Activated T-cell treated with anti-CD3 and anti-CD28 coated beads for 24 hours (primary cell): ENCODE data around the gene TRAPPC4.
"Not testable (repeated sequence)": the region's sequence is repeated elsewhere in the genome, so short reads cannot be mapped to it uniquely, and the experiment has no call there.

Experiments
- DNase-seq: peaks from one replicate; pipeline ENCODE4 v3.0.0-alpha.2; 2020; ENCODE audit warnings: low read depth

Gene TRAPPC4

DNA sequence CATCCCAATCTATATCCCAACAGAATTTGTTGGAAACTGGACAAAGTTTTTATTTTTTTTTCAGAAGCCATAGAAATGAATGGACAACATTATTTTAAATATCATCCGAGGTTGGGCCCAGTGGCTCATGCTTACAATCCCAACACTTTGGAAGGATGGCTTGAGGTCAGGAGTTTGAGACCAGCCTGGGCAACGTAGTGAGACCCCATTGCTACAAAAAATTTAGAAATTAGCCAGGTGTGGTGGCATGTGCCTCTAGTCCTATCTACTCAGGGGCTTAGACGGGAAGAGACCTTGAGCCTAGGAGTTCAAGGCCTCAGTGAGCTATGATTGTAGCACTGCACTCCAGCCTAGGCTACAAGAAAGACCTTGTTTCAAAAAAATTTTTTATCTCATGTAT lies 16.2 kb downstream of the TRAPPC4 start:
- DNase-seq = no peak

GRCh38 chr11:119038884-119039283 lies 20.3 kb downstream of the TRAPPC4 start:
- no peak for DNase-seq

DNA sequence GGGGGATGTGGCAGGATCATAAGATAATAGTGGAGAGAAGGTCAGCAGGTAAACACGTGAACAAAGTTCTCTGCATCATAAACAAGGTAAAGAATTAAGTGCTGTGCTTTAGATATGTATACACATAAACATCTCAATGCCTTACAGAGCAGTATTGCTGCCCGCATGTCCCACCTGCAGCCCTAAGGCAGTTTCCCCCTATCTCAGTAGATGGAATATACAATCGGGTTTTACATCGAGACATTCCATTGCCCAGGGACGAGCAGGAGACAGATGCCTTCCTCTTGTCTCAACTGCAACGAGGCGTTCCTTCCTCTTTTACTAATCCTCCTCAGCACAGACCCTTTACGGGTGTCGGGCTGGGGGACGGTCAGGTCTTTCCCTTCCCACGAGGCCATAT lies 20.9 kb downstream of the TRAPPC4 start:
- DNase-seq = not testable (repeated sequence)

- DNase-seq = no peak
Observed at GRCh38 chr11:119041821-119042514, 23.4 kb downstream of the TRAPPC4 start.

- no peak for DNase-seq
Observed at GRCh38 chr11:119042927-119043326, 24.4 kb downstream of the TRAPPC4 start.

DNA sequence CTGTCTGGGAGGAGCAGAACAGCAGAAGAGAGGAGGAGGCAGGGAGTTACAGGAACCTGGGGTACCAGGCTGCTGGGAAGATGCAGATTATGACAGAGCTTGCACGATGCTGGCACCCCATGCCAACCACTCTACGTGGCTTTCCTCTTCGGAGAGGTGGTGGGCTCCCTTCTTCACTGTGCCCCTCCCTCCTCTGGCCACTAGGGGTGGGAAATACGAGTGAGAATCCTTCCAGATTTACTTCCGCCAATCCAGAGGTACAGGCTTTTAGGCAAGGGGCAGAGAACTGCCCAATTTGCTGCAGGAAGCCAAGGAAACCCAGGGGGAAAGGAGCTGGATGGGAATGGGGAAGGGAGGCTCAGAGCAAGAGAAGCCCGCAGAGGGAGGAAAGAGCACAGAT lies 26.1 kb downstream of the TRAPPC4 start:
- no peak for DNase-seq

DNA sequence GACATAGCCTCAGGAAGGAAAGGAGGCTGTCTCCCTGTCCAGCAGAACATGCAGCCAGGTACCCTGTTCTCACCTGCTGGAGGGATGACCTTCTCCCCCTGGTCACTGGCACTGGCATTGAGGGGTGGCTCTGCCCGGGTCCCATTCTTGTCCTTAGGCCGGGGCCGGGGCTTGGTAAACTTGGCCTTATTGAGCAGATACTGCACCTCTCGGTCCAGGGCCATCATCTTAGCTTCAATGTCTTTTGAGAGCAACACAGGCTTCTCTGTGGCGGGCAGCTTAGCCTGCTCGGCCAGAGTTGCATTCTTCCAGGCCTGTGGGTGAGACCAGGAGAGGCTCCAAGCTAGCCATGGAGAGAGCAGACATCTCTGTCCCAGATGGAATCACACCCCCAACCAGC lies 27.9 kb downstream of the TRAPPC4 start:
- no peak for DNase-seq

GRCh38 chr11:119047205-119047604 lies 28.6 kb downstream of the TRAPPC4 start:
- no peak for DNase-seq

DNA sequence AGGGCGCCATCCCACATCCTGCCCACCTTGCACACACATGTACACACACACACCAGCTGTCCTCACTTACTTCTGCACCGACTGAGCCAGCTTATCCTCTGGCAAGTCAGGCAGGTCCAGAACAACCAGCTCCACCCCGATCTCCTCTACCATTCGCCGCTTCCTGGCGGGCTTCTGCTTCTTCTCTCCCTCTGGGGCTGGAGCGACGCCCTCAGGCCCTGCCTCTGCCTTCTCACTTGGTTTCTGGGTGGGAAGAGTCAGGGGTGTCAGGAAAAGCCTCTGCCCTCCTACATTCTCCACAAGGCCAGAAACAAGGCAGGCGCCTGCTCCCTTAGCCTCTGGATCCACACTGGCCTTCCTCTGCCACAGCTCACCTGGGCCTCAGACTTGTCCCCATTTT lies 30.1 kb downstream of the TRAPPC4 start:
- DNase-seq = no peak

DNA sequence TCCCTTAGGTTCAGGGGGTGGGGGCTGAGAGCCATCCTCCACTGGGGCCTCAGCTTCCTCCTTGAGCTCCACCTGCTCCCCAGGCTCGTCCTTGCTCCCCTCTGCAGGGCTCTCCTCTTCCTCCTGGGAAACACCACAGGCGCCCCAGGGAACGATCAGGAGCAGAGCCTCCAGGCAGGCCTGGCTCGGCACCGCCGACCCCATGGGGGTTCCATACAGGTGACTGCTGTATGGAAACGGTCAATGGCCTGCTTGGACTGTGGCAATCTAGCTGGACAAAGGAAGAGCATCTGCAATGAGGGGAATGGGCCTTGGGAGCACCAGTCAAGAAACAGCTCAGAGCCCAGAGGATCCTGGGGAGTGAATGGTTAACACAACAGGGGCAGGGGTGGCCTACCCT lies 30.5 kb downstream of the TRAPPC4 start:
- no peak for DNase-seq

- DNase-seq = no peak
Observed at GRCh38 chr11:119051440-119052162, 33.0 kb downstream of the TRAPPC4 start.

- no peak for DNase-seq
Observed at GRCh38 chr11:119052163-119052814, 33.7 kb downstream of the TRAPPC4 start.

DNA sequence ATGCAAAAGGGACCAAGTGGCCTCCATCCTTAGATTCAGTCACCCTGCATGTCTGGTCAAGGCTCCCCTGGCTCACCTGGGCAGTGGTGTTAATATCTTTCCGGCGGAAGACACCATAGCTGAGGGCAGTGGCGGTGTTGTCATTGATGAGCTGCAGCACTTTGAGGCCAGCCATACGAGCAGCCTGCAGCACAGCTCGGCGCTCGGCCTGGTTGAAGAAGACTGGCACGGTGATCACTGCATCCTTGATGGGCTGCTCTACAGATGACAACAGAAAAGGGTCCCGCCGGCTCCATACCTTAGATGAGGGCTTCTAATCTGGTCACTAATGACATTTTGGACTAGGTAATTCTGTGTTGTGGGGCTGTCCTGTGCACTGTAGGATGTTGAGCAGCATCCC lies 35.9 kb downstream of the TRAPPC4 start:
- DNase-seq = no peak

- peak; percentile 16 for DNase-seq
Observed at GRCh38 chr11:119055901-119056300, 37.3 kb downstream of the TRAPPC4 start.

DNA sequence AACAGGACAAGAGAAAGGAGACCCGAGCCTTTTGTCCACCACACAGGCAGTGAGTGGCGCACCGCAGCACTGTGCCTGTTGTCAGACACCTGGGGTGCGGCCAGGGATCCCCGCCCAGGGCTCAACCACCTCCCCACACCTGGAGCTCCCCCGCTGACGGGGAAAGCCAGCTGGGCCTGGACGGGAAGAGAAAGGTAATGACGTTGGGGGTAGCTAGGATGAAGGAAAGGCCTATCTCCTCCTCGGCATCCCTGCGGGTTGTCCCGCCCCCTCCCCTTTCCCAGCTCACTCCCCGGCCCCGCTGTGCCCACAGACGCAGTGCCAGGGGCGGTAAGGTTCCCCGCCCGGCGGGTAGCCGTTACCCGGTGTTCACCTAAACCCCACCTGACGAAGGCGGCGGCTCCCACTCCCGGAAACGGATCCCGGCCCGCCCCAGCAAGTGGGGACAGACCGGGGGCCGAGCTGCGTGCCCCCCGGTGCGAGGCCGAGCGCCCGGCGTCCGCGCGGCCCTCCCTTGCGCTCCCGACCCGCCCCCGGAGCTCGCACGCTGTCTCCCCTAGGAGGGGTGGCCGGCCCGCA lies 37.9 kb downstream of the TRAPPC4 start:
- peak; percentile 10 for DNase-seq

DNA sequence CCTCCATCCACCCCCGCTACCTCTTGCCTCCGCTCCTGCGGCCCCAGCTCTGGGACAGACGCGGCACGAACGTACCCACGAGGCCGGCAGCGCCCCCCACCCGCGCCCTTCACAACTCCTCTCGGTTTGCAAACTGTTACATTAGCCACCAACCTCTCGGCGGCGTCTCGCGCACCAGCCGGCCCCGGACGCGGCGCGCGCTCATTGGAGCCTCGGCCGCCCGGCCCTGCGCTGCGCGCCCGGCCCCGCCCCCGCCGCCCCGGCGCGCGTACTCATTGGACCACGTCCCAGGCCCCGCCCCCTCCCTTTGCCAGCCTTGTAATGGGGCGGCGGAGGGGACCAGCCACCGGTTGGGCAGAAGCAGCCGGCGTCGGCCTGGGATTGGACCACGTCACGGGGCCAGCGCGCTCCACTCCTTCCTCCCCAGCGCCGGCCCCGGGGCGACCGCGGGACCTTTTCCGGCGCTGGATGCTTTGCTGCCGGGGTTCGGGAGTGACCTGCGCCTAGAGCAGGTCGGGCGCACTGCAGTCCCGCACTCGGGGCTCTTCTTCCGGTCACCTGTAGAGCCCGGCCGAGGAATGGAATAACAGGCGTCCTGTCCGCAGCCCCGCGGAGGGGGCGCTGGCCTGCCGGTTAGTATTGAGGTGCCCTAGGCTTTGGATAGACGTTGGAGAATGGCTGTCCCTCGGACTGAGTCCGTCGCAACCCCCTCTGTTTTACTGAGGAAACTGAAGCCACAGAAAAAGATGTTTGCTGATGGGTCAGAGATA lies 38.6 kb downstream of the TRAPPC4 start, which contains the start of gene HYOU1:
TSS of gene HYOU1 (minus strand) at position 206 of the 770 bp plus-strand sequence. CDS start 1,045 bp downstream, outside the sequence.
- DNase-seq = peak; percentile 98

GRCh38 chr11:119059128-119059527 lies 40.6 kb downstream of the TRAPPC4 start:
- not testable (repeated sequence) for DNase-seq

DNA sequence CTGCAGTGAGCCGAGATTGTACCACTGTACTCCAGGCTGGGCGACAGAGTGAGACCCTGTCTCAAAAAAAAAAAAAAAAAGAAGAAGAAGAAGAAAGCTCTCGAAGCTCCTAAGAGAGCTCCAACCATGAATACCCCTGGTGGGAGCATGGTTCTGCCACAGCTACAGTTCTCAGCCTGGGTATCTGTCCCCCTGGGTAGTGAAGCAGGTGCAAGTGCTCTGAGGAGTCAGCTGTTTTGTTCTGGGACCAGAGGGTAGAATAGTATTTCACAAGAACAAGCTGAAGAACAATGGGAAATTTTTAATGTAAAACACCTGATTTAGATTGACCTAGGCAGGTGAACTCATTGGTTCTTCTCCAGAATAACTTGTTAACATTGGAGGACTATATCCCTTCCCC lies 42.7 kb downstream of the TRAPPC4 start:
- DNase-seq = no peak

GRCh38 chr11:119062779-119063178 lies 44.2 kb downstream of the TRAPPC4 start:
- no peak for DNase-seq

DNA sequence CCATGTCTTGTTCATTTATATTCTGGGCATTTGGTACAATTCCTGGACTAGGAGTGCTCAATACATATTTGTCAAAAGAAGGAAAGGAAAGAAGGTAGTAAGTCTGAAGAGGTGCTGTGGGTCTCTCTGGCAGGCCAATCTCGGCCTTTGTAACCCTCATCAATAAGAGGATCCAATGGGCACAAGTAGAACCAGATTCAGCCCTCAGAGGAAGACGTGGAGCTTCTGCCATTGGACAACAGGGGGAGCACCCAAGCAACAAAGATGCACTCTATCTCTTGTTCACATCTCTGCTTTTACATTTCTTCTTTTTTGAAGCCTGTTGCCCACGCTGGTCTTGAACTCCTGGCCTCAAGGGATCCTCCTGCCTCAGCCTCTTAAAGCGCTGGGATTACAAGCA lies 46.8 kb downstream of the TRAPPC4 start:
- DNase-seq = peak; percentile 39

GRCh38 chr11:119067371-119068222 lies 49.0 kb downstream of the TRAPPC4 start, which contains the start of gene VPS11:
Gene VPS11, plus strand, starts transcription at chr11:119067818. Its CDS starts 6 bp downstream, at chr11:119067824.
- peak; percentile 96 for DNase-seq
